Panc1 (cell line): Measurements from ENCODE around the gene UBE2L5.

ENCODE experiments used
- POLR2AphosphoS5 ChIP-seq: IDR thresholded peaks from 2 replicates; pipeline ENCODE4 v1.6.1; 2012; ENCODE audit warnings: mild to moderate bottlenecking, low read depth, low read length, moderate library complexity
- TCF7L2 ChIP-seq: IDR thresholded peaks from 2 replicates; pipeline ENCODE4 v1.6.1; 2011; ENCODE audit warnings: mild to moderate bottlenecking, low read depth, low read length, inconsistent platforms
- TF ChIP-seq, protein P1 (sequence below): fragments of 450-650 bp; IDR thresholded peaks from 2 replicates; pipeline ENCODE4 v1.5.1; 2017; ENCODE audit warnings: mild to moderate bottlenecking
- TF ChIP-seq, protein P2 (sequence below), 2 experiments: IDR thresholded peaks; 2 replicates each; pipeline ENCODE4 v1.6.1; 2011 to 2012; ENCODE audit warnings: low read depth in 2 of 2, control low read depth in 1 of 2, low read length in 1 of 2, mild to moderate bottlenecking in 1 of 2, moderate library complexity in 1 of 2; ENCODE audit not compliant: insufficient read depth in 1 of 2

DNA sequence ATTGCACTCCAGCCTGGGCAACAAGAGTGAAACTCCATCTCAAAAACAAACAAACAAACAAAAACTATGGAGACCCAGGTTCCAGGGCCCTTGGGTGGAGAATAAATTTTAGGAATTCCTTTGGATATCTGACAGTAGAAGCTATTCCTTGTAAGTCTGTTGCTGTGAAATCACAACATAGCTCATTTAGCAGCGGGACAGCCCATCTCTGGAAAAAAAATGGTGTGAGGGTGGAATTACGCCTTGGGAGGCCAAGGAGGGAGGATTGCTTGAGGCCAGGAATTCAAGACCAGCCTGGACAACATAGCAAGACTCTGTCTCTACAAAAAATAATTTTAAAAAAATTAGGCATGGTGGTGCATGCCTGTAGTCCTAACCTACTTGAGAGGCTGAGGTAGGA, 27.8 kb downstream of the UBE2L5 start:
- TF ChIP-seq, protein P1, sequence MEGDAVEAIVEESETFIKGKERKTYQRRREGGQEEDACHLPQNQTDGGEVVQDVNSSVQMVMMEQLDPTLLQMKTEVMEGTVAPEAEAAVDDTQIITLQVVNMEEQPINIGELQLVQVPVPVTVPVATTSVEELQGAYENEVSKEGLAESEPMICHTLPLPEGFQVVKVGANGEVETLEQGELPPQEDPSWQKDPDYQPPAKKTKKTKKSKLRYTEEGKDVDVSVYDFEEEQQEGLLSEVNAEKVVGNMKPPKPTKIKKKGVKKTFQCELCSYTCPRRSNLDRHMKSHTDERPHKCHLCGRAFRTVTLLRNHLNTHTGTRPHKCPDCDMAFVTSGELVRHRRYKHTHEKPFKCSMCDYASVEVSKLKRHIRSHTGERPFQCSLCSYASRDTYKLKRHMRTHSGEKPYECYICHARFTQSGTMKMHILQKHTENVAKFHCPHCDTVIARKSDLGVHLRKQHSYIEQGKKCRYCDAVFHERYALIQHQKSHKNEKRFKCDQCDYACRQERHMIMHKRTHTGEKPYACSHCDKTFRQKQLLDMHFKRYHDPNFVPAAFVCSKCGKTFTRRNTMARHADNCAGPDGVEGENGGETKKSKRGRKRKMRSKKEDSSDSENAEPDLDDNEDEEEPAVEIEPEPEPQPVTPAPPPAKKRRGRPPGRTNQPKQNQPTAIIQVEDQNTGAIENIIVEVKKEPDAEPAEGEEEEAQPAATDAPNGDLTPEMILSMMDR: no peak
- TF ChIP-seq POLR2AphosphoS5: no peak
- TF ChIP-seq, protein P2, sequence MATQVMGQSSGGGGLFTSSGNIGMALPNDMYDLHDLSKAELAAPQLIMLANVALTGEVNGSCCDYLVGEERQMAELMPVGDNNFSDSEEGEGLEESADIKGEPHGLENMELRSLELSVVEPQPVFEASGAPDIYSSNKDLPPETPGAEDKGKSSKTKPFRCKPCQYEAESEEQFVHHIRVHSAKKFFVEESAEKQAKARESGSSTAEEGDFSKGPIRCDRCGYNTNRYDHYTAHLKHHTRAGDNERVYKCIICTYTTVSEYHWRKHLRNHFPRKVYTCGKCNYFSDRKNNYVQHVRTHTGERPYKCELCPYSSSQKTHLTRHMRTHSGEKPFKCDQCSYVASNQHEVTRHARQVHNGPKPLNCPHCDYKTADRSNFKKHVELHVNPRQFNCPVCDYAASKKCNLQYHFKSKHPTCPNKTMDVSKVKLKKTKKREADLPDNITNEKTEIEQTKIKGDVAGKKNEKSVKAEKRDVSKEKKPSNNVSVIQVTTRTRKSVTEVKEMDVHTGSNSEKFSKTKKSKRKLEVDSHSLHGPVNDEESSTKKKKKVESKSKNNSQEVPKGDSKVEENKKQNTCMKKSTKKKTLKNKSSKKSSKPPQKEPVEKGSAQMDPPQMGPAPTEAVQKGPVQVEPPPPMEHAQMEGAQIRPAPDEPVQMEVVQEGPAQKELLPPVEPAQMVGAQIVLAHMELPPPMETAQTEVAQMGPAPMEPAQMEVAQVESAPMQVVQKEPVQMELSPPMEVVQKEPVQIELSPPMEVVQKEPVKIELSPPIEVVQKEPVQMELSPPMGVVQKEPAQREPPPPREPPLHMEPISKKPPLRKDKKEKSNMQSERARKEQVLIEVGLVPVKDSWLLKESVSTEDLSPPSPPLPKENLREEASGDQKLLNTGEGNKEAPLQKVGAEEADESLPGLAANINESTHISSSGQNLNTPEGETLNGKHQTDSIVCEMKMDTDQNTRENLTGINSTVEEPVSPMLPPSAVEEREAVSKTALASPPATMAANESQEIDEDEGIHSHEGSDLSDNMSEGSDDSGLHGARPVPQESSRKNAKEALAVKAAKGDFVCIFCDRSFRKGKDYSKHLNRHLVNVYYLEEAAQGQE (IDR thresholded peaks at IDR 0.05; ENCODE audit: insufficient read depth in 1 of 2, low read depth in 2 of 2, low read length in 1 of 2): no peak
- TF ChIP-seq TCF7L2: no peak
